Kidney epithelial cell (primary cell): ENCODE data around the gene BPIFB3. TPM values are rescaled to one million over a fixed set of nuclear protein-coding genes. Genes with fewer than 3 reads are reported as not detected.
"Not testable (repeated sequence)": the region's sequence is repeated elsewhere in the genome, so short reads cannot be mapped to it uniquely, and the experiment has no call there.

Source experiments
- DNase-seq: peaks from one replicate; pipeline ENCODE4 v3.0.0-alpha.2; 2010; ENCODE audit warnings: low read depth
- H3K27me3 ChIP-seq: 2 replicates; pipeline ENCODE4 v1.6.0; 2011; ENCODE audit warnings: low read length; ENCODE audit not compliant: control insufficient read depth, insufficient read depth
- H3K36me3 ChIP-seq: 2 replicates; pipeline ENCODE4 v1.5.1; 2011; ENCODE audit warnings: low read length; ENCODE audit not compliant: control insufficient read depth, insufficient read depth
- H3K4me3 ChIP-seq: 2 replicates; pipeline ENCODE4 v1.5.1; 2011; ENCODE audit warnings: low read depth, mild to moderate bottlenecking, control low read depth, low read length
- total RNA-seq: library from RNA; depleted of rRNA; stranded (reverse); fragments of >200 nt; gene quantifications from 2 replicates; pipeline ENCODE4 v1.2.3, GENCODE V29; 2015
- TF ChIP-seq, protein P1 (sequence below): IDR thresholded peaks from 2 replicates; pipeline ENCODE4 v1.5.1; 2011; ENCODE audit warnings: mild to moderate bottlenecking, moderate library complexity, low read length, control low read depth, inconsistent platforms; ENCODE audit not compliant: insufficient read depth, poor library complexity, severe bottlenecking

BPIFB3 gene
- total RNA-seq, 1 donor from 2014 or later: not detected

GRCh38 chr20:33042983-33043730, 10.5 kb upstream of the BPIFB3 start:
- DNase-seq: no peak
- H3K4me3 ChIP-seq: no peak overlapping the region
- H3K36me3 ChIP-seq: no peaks in the 10 kb centered on the region
- H3K27me3 ChIP-seq: no peaks in the 10 kb centered on the region
- TF ChIP-seq, protein P1, sequence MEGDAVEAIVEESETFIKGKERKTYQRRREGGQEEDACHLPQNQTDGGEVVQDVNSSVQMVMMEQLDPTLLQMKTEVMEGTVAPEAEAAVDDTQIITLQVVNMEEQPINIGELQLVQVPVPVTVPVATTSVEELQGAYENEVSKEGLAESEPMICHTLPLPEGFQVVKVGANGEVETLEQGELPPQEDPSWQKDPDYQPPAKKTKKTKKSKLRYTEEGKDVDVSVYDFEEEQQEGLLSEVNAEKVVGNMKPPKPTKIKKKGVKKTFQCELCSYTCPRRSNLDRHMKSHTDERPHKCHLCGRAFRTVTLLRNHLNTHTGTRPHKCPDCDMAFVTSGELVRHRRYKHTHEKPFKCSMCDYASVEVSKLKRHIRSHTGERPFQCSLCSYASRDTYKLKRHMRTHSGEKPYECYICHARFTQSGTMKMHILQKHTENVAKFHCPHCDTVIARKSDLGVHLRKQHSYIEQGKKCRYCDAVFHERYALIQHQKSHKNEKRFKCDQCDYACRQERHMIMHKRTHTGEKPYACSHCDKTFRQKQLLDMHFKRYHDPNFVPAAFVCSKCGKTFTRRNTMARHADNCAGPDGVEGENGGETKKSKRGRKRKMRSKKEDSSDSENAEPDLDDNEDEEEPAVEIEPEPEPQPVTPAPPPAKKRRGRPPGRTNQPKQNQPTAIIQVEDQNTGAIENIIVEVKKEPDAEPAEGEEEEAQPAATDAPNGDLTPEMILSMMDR: no peak

- H3K36me3 ChIP-seq: no peaks in the 10 kb centered on the region
- no peaks in the 10 kb centered on the region for H3K27me3 ChIP-seq
- TF ChIP-seq, protein P1: no peak
- DNase-seq: no peak
- no peak overlapping the region for H3K4me3 ChIP-seq
These were observed 9.9 kb upstream of the BPIFB3 start for GRCh38 chr20:33043731-33044181.

DNA sequence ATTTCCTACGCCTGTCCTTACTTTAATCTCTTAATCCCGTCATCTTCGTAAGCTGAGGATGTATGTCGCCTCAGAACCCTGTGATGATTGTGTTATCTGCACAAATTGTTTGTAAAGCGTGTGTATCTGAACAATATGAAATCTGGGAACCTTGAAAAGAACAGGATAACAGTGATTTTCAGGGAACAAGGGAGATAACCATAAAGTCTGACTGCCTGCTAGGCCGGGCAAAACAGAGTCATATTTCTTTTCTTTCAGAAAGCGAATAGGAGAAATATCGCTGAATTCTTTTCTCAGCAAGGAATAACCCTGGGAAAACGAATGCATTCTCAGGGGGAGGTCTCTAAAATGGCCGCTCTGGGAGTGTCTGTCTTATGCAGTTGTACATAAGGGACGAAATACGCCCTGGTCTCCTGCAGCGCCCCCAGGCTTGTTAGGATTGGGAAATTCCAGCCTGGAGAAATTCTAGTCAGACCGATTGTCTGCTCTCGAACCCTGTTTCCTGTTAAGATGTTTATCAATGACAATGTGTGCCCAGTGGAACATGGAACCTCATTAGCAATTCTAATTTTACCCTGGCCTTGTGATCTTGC, 8.5 kb upstream of the BPIFB3 start:
- H3K36me3 ChIP-seq, H3K4me3 ChIP-seq, DNase-seq, H3K27me3 ChIP-seq: not testable (repeated sequence)

DNA sequence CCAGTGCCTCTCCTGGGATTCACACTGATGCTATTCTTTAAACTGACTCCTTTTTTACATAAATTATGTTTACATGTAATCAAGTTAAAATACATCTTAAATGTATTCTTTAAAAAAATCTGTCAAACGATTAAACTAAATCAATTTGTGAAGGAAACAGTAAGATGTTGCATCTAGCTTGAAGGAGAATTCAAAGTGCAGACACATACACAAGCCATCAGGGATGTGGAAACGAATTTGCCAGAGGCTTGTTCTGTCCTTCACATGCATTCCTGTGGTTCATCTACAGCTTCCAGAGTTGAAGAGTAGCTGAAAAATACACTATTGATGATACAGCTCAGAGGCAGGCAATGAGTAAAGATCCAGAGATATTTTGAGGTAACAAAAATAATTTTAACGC, 7.3 kb upstream of the BPIFB3 start:
- Histone ChIP-seq H3K36me3 (no peaks in the 10 kb centered on the region), H3K4me3 (no peak overlapping the region), H3K27me3 (no peaks in the 10 kb centered on the region)
- TF ChIP-seq, protein P1: no peak
- DNase-seq: no peak

- TF ChIP-seq, protein P1: no peak
- no peak overlapping the region for H3K4me3 ChIP-seq
- no peak for DNase-seq
- H3K27me3 ChIP-seq: no peaks in the 10 kb centered on the region
- no peaks in the 10 kb centered on the region for H3K36me3 ChIP-seq
These were observed 2.4 kb upstream of the BPIFB3 start for GRCh38 chr20:33051333-33051732.

DNA sequence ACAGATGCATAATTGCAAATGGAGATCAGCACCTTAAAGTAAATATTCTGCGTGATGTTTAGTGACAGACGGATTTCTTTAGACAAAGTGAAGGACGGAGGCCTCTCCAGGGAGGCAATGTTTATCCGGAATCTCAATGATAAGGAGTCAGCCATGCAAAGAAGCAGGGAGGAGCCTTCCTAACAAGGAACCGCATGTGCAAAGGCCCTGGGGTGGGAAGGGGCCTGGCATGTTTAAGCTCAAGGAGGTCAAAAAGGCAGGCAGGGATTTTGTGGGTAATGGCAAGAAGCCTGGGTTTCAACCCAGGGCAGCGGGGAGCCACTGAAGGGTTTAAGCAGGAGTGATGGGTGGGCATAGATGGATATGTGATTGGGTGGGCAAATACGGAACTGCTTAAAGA, 678 bp downstream of the BPIFB3 start:
- H3K27me3 ChIP-seq: no peaks in the 10 kb centered on the region
- TF ChIP-seq, protein P1: no peak
- H3K4me3 ChIP-seq: no peak overlapping the region
- no peak for DNase-seq
- no peaks in the 10 kb centered on the region for H3K36me3 ChIP-seq
